HG02759 (cell line): Measurements from ENCODE around the gene XIAP.
"Not testable (repeated sequence)": the region's sequence is repeated elsewhere in the genome, so short reads cannot be mapped to it uniquely, and the experiment has no call there.

Source experiments
- ATAC-seq: cut with Tn5 transposase; IDR thresholded peaks from one replicate; pipeline ENCODE4 v1.9.1; 2021; ENCODE audit warnings: mild to moderate bottlenecking, moderate library complexity; ENCODE audit not compliant: unreplicated experiment

Gene XIAP

GRCh38 chrX:123859846-123860838, at the start of gene XIAP:
Gene XIAP, plus strand, starts transcription at chrX:123860053. Its CDS starts 25,610 bp downstream, at chrX:123885663.
- peak; percentile 85 for ATAC-seq

- ATAC-seq: no peak
These were observed 45.5 kb upstream of the XIAP start for GRCh38 chrX:123814343-123814742.

- ATAC-seq: not testable (repeated sequence)
These were observed 44.9 kb upstream of the XIAP start for GRCh38 chrX:123814934-123815394.

GRCh38 chrX:123817288-123817894, 42.5 kb upstream of the XIAP start:
- ATAC-seq: no peak

- no peak for ATAC-seq
These were observed 41.6 kb upstream of the XIAP start for GRCh38 chrX:123818243-123818642.

- ATAC-seq: no peak
These were observed 36.9 kb upstream of the XIAP start for GRCh38 chrX:123822965-123823364.

GRCh38 chrX:123830309-123830708, 29.5 kb upstream of the XIAP start:
- peak; percentile 92 for ATAC-seq

GRCh38 chrX:123833387-123833786, 26.5 kb upstream of the XIAP start:
- ATAC-seq: peak; percentile 70

GRCh38 chrX:123834116-123834515, 25.7 kb upstream of the XIAP start:
- ATAC-seq: no peak

- ATAC-seq: peak; percentile 50
These were observed 24.0 kb upstream of the XIAP start for GRCh38 chrX:123835661-123836371.

- ATAC-seq: not testable (repeated sequence)
These were observed 14.7 kb upstream of the XIAP start for GRCh38 chrX:123845129-123845528.

GRCh38 chrX:123846577-123847038, 13.2 kb upstream of the XIAP start:
- no peak for ATAC-seq

- no peak for ATAC-seq
These were observed 12.8 kb upstream of the XIAP start for GRCh38 chrX:123847056-123847455.

GRCh38 chrX:123849096-123849495, 10.8 kb upstream of the XIAP start:
- ATAC-seq: no peak

- not testable (repeated sequence) for ATAC-seq
These were observed 9.9 kb upstream of the XIAP start for GRCh38 chrX:123849906-123850305.

- ATAC-seq: no peak
These were observed 8.8 kb upstream of the XIAP start for GRCh38 chrX:123851079-123851478.

GRCh38 chrX:123854329-123854728, 5.5 kb upstream of the XIAP start:
- ATAC-seq: no peak

- ATAC-seq: peak; percentile 11
These were observed 426 bp upstream of the XIAP start for GRCh38 chrX:123859409-123859845.

- ATAC-seq: no peak
These were observed 1.1 kb downstream of the XIAP start for GRCh38 chrX:123860983-123861382.

- ATAC-seq: peak; percentile 69
These were observed 9.6 kb downstream of the XIAP start for GRCh38 chrX:123869488-123869887.

GRCh38 chrX:123871309-123871708, 11.5 kb downstream of the XIAP start:
- no peak for ATAC-seq
